CD14-positive monocyte (primary cell): ENCODE measurements around the gene CADM1. TPM values are rescaled to one million over a fixed set of nuclear protein-coding genes. Genes with fewer than 3 reads are reported as not detected.

ENCODE experiments used
- DNase-seq, 3 donors: peaks; one replicate each; pipeline ENCODE4 v3.0.0-alpha.2; 2011 to 2022
- H2AFZ ChIP-seq: 2 replicates; pipeline ENCODE4 v1.6.0; 2012; ENCODE audit warnings: mild to moderate bottlenecking, low read depth, low read length, inconsistent platforms; ENCODE audit not compliant: insufficient read depth, poor library complexity, severe bottlenecking
- H3K27ac ChIP-seq, 2 donors: 1 replicate in 1 of 2; 2 replicates in 1 of 2; pipeline ENCODE4 v1.5.1; 2012 to 2013; ENCODE audit warnings: low read length in 2 of 2, control low read depth in 1 of 2, inconsistent platforms in 1 of 2, low read depth in 1 of 2, mild to moderate bottlenecking in 1 of 2
- H3K27me3 ChIP-seq, 2 donors: one replicate each; pipeline versions ENCODE4 v1.6.0 to v1.6.1; 2011 to 2013; ENCODE audit warnings: low read length in 2 of 2; ENCODE audit not compliant: control insufficient read depth in 2 of 2, insufficient read depth in 2 of 2
- H3K36me3 ChIP-seq, 2 donors: replicated peaks in 1 of 2; 1 replicate in 1 of 2; 2 replicates in 1 of 2; pipeline versions ENCODE4 v1.5.1 to v1.6.1; 2012 to 2013; ENCODE audit warnings: low read length in 2 of 2, control low read depth in 1 of 2, inconsistent platforms in 1 of 2, mild to moderate bottlenecking in 1 of 2; ENCODE audit not compliant: insufficient read depth in 2 of 2, control insufficient read depth in 1 of 2
- H3K4me1 ChIP-seq, 2 donors: 1 replicate in 1 of 2; 2 replicates in 1 of 2; pipeline versions ENCODE4 v1.5.1 to v1.6.1; 2012 to 2013; ENCODE audit warnings: low read length in 2 of 2, control low read depth in 1 of 2, inconsistent platforms in 1 of 2, mild to moderate bottlenecking in 1 of 2, moderate library complexity in 1 of 2; ENCODE audit not compliant: insufficient read depth in 2 of 2, control insufficient read depth in 1 of 2
- H3K4me2 ChIP-seq: replicated peaks from 2 replicates; pipeline ENCODE3; 2012; ENCODE audit warnings: low read length, moderate library complexity, mild to moderate bottlenecking; ENCODE audit not compliant: poor library complexity, severe bottlenecking; ENCODE audit errors: extremely low read depth
- H3K4me3 ChIP-seq, 3 experiments: fragments of 200-600 bp in 1 of 3; sonication (generic) in 1 of 3; replicated peaks in 1 of 3; 1 replicate in 2 of 3; 2 replicates in 1 of 3; pipeline ENCODE4 v1.5.1; 2011 to 2013; ENCODE audit warnings: low read length in 3 of 3, mild to moderate bottlenecking in 3 of 3, control low read depth in 2 of 3, low read depth in 2 of 3, inconsistent platforms in 1 of 3, moderate library complexity in 1 of 3
- H3K79me2 ChIP-seq: 2 replicates; pipeline ENCODE4 v1.6.0; 2012; ENCODE audit warnings: mild to moderate bottlenecking, control low read depth, inconsistent platforms, low read length, moderate library complexity; ENCODE audit not compliant: insufficient read depth
- H3K9ac ChIP-seq: 2 replicates; pipeline ENCODE4 v1.6.0; 2017; ENCODE audit warnings: low read length, mild to moderate bottlenecking; ENCODE audit not compliant: insufficient read depth, poor library complexity, severe bottlenecking
- H3K9me3 ChIP-seq, 2 donors: replicated peaks in 1 of 2; 1 replicate in 1 of 2; 2 replicates in 1 of 2; pipeline versions ENCODE4 v1.5.1 to v1.6.1; 2012 to 2013; ENCODE audit warnings: low read length in 2 of 2, control low read depth in 1 of 2; ENCODE audit not compliant: control insufficient read depth in 1 of 2, insufficient read depth in 1 of 2
- H4K20me1 ChIP-seq: 2 replicates; pipeline ENCODE4 v1.6.0; 2012; ENCODE audit warnings: mild to moderate bottlenecking, low read length, control low read depth, moderate library complexity; ENCODE audit not compliant: insufficient read depth
- H3K27ac Mint-ChIP-seq, 7 donors: one replicate each; pipeline ENCODE4 v1.8.0; 2020; ENCODE audit warnings: mild to moderate bottlenecking in 7 of 7, mixed read lengths in 7 of 7, moderate library complexity in 6 of 7, inconsistent platforms in 2 of 7
- H3K27me3 Mint-ChIP-seq, 3 donors: one replicate each; pipeline ENCODE4 v1.8.0; 2021 to 2022; ENCODE audit warnings: low read depth in 3 of 3, mild to moderate bottlenecking in 3 of 3, mixed read lengths in 3 of 3, moderate library complexity in 3 of 3, inconsistent platforms in 1 of 3
- H3K36me3 Mint-ChIP-seq, 2 donors: one replicate each; pipeline ENCODE4 v1.8.0; 2020; ENCODE audit warnings: mixed read lengths in 2 of 2, inconsistent platforms in 1 of 2, mild to moderate bottlenecking in 1 of 2
- H3K4me1 Mint-ChIP-seq: one replicate; pipeline ENCODE4 v1.8.0; 2020; ENCODE audit warnings: mild to moderate bottlenecking, mixed read lengths
- H3K4me3 Mint-ChIP-seq, 2 donors: one replicate each; pipeline ENCODE4 v1.8.0; 2020; ENCODE audit warnings: mild to moderate bottlenecking in 2 of 2, mixed read lengths in 2 of 2, moderate library complexity in 1 of 2
- H3K9me3 Mint-ChIP-seq, 7 donors: one replicate each; pipeline ENCODE4 v1.8.0; 2020 to 2022; ENCODE audit warnings: mixed read lengths in 7 of 7, mild to moderate bottlenecking in 6 of 7, moderate library complexity in 6 of 7, inconsistent platforms in 2 of 7
- CTCF ChIP-seq: fragments of 200-600 bp; IDR thresholded peaks from one replicate; pipeline ENCODE4 v1.8.0; 2022; ENCODE audit warnings: antibody characterized with exemption, mild to moderate bottlenecking
- WGBS: methylation state at CpG from one replicate; pipeline ENCODE4 v1.1.5; 2013; ENCODE audit warnings: missing lambda C conversion rate; ENCODE audit not compliant: insufficient coverage; 5-methylcytosine and 5-hydroxymethylcytosine counted together
- intact Hi-C, 2 donors: fragments of 100-400 bp; cut with micrococcal nuclease; formaldehyde crosslinking; loops; one replicate each; pipeline versions ENCODE4 v1.15.0 to v1.15.1; 2023
- polyA plus RNA-seq, 3 donors: library from polyadenylated mRNA; depleted of rRNA in 1 of 3; unstranded in 2 of 3; stranded (reverse) in 1 of 3; fragments of 300-500 nt in 2 of 3; fragments of >200 nt in 1 of 3; fragmentation: Illumina TruSeq in 2 of 3; gene quantifications; 1 replicate in 2 of 3; 2 replicates in 1 of 3; pipeline ENCODE4 v1.2.3, GENCODE V29; 2012 to 2021

CADM1 gene
- polyA plus RNA-seq, 3 donors, result not detected

- no peaks in the 10 kb centered on the region for H3K36me3 Mint-ChIP-seq
- H3K27ac Mint-ChIP-seq, result no peak overlapping the region
- Histone ChIP-seq H3K79me2 (no peaks in the 10 kb centered on the region), H3K9me3 (no peaks in the 10 kb centered on the region), H3K27me3 (no peaks in the 10 kb centered on the region), H4K20me1 (no peaks in the 10 kb centered on the region), H2AFZ (no peak overlapping the region), H3K27ac (no peak overlapping the region), H3K4me3 (no peak overlapping the region), H3K36me3 (no peaks in the 10 kb centered on the region), H3K9ac (no peak overlapping the region), H3K4me2 (no peak overlapping the region), H3K4me1 (no peaks in the 10 kb centered on the region)
- H3K4me3 Mint-ChIP-seq, result no peak overlapping the region
- H3K9me3 Mint-ChIP-seq, result peaks cover 0 to 1% (median 0%) of the 10 kb centered on the region in 7 donors
- intact Hi-C loops, result no loop called here
- WGBS, result 92% methylated on average over 2 of the region's 4 CpGs
- no peaks in the 10 kb centered on the region for H3K4me1 Mint-ChIP-seq
- no peak for TF ChIP-seq CTCF
- no peaks in the 10 kb centered on the region for H3K27me3 Mint-ChIP-seq
- DNase-seq, result no peak
Measured at GRCh38 chr11:115297330-115297729, 206.9 kb downstream of the CADM1 start.

- Histone ChIP-seq H3K4me1 (no peaks in the 10 kb centered on the region), H3K4me3 (no peak overlapping the region), H3K9me3 (no peaks in the 10 kb centered on the region), H3K36me3 (no peaks in the 10 kb centered on the region), H3K4me2 (no peak overlapping the region), H3K79me2 (no peaks in the 10 kb centered on the region), H3K9ac (no peak overlapping the region), H3K27me3 (no peaks in the 10 kb centered on the region), H3K27ac (no peak overlapping the region), H4K20me1 (no peaks in the 10 kb centered on the region), H2AFZ (no peak overlapping the region)
- no peak for TF ChIP-seq CTCF
- 83% methylated on average over 3 of the region's 3 CpGs for WGBS
- Mint-ChIP-seq H3K27ac (no peak overlapping the region), H3K36me3 (no peaks in the 10 kb centered on the region), H3K4me1 (no peaks in the 10 kb centered on the region), H3K9me3 (peaks cover 0 to 3% (median 0%) of the 10 kb centered on the region in 7 donors), H3K27me3 (peaks cover 0 to 2% (median 0%) of the 10 kb centered on the region in 3 donors), H3K4me3 (no peak overlapping the region)
- intact Hi-C loops, result no loop called here
- DNase-seq, result no peak
Measured at GRCh38 chr11:115291325-115291724, 212.9 kb downstream of the CADM1 start.
